DOHH2 (cell line): ENCODE measurements around the gene ROBO1.

Source experiments
- CTCF ChIP-seq: fragments of 200-600 bp; sonication (generic); IDR thresholded peaks from one replicate; pipeline ENCODE4 v1.5.1; 2014; ENCODE audit warnings: antibody characterized with exemption, mild to moderate bottlenecking, low read depth, low read length; ENCODE audit not compliant: poor library complexity, severe bottlenecking
- EZH2phosphoT487 ChIP-seq: fragments of 200-600 bp; sonication (generic); IDR thresholded peaks from 2 replicates; pipeline ENCODE4 v1.6.1; 2017; ENCODE audit warnings: borderline replicate concordance, mild to moderate bottlenecking, antibody characterized with exemption, low read length, moderate library complexity, mixed read lengths

- TF ChIP-seq CTCF (no peak), EZH2phosphoT487 (no peak)
Observed at GRCh38 chr3:78879295-78879860, 888.4 kb downstream of the ROBO1 start.
